ENCODE measurements around the gene NBDY.
"Not testable (repeated sequence)": the region's sequence is repeated elsewhere in the genome, so short reads cannot be mapped to it uniquely, and the experiment has no call there.

The NBDY gene

GRCh38 chrX:56764975-56765791 is 36.1 kb downstream of the NBDY start:
- DNase-seq: no peak

GRCh38 chrX:56765811-56766553 is 36.9 kb downstream of the NBDY start:
- no peak for DNase-seq

GRCh38 chrX:56766554-56767347 is 37.7 kb downstream of the NBDY start:
- no peak for DNase-seq

- not testable (repeated sequence) for DNase-seq
These were observed 38.5 kb downstream of the NBDY start for GRCh38 chrX:56767348-56768119.

GRCh38 chrX:56768120-56768660 is 39.1 kb downstream of the NBDY start:
- DNase-seq: not testable (repeated sequence)

- not testable (repeated sequence) for DNase-seq
These were observed 43.9 kb downstream of the NBDY start for GRCh38 chrX:56772675-56773521.

GRCh38 chrX:56773522-56774060 is 44.5 kb downstream of the NBDY start:
- DNase-seq: not testable (repeated sequence)

- DNase-seq: not testable (repeated sequence)
These were observed 49.3 kb downstream of the NBDY start for GRCh38 chrX:56778099-56778923.

- DNase-seq: not testable (repeated sequence)
These were observed 50.0 kb downstream of the NBDY start for GRCh38 chrX:56778924-56779468.

- DNase-seq: not testable (repeated sequence)
These were observed 51.9 kb downstream of the NBDY start for GRCh38 chrX:56780681-56781649.

- no peak for DNase-seq
These were observed 53.3 kb downstream of the NBDY start for GRCh38 chrX:56782352-56782751.

GRCh38 chrX:56782791-56783449 is 53.9 kb downstream of the NBDY start:
- DNase-seq: no peak

GRCh38 chrX:56783450-56783831 is 54.4 kb downstream of the NBDY start:
- DNase-seq: no peak

- DNase-seq: no peak
These were observed 55.1 kb downstream of the NBDY start for GRCh38 chrX:56783996-56784620.

- no peak for DNase-seq
These were observed 55.6 kb downstream of the NBDY start for GRCh38 chrX:56784666-56785065.

- DNase-seq: no peak
These were observed 56.4 kb downstream of the NBDY start for GRCh38 chrX:56785442-56785841.
